WERI-Rb-1 (cell line): ENCODE results near the gene CPA4.

Source experiments
- DNase-seq: peaks from one replicate; pipeline ENCODE4 v3.0.0-alpha.2; 2020
- H3K27ac ChIP-seq: fragments of 250-450 bp; sonication (Bioruptor Pico); 2 replicates; pipeline ENCODE4 v1.5.1; 2020; ENCODE audit warnings: mild to moderate bottlenecking, moderate library complexity
- H3K27me3 ChIP-seq: fragments of 250-450 bp; sonication (Bioruptor Pico); 2 replicates; pipeline ENCODE4 v1.5.1; 2021; ENCODE audit warnings: mild to moderate bottlenecking, low read depth, moderate library complexity; ENCODE audit not compliant: insufficient read depth, severe bottlenecking
- H3K36me3 ChIP-seq: fragments of 250-450 bp; sonication (Bioruptor Pico); 2 replicates; pipeline ENCODE4 v1.5.1; 2020; ENCODE audit warnings: mild to moderate bottlenecking, moderate library complexity
- H3K4me3 ChIP-seq: 2 replicates; pipeline ENCODE4 v1.5.1; 2011; ENCODE audit warnings: low read depth, mild to moderate bottlenecking, control low read depth, low read length
- H3K9me3 ChIP-seq: fragments of 250-450 bp; sonication (Bioruptor Pico); 2 replicates; pipeline ENCODE4 v1.5.1; 2021; ENCODE audit warnings: mild to moderate bottlenecking, moderate library complexity; ENCODE audit not compliant: severe bottlenecking
- TF ChIP-seq, protein P1 (sequence below): IDR thresholded peaks from 2 replicates; pipeline ENCODE4 v1.5.1; 2011; ENCODE audit warnings: low read depth, mild to moderate bottlenecking, control low read depth, inconsistent platforms, low read length

Gene CPA4

DNA sequence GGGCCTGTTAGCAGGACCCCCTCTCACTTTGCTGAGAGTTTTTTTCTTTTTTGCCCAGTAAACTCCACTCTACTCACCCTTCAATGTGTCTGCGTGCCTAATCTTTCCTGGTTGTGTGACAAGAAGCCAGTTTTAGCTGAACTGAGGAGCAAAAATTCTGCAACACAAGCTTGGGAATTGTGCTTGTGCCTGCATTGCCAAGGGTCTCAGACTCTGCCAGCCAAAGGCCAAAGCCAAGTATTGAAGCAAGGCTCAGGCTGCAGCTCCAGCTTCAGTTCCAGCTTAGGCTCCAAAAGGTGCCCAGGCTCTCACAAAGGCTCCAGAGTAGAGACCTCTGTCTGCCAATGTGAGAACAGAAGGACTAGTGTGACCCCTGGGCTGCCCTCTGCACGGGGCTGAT, 30.5 kb upstream of the CPA4 start:
- H3K36me3 ChIP-seq, result no peaks in the 10 kb centered on the region

DNA sequence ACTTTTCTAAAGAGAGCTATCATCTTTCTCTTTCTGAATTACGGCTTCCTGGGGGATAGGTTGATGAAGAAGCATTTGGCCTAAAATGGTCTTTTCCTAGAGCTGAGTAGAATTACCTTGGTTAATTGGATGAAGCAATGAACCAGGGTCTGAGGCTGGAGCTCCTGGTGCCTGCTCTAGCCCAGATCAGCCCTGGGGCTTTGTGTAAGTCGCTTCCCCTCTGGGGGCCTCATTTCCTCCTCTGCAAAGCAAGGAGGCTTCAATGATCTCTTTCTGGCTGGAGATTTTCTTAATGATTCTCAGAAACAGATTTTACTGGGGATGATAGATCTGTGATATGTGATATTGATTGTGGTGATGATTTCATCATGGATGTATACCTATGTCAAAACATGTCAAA, 29.8 kb upstream of the CPA4 start:
- H3K27ac ChIP-seq, result no peak overlapping the region
- DNase-seq, result peak; percentile 37
- H3K4me3 ChIP-seq, result no peak overlapping the region
- no peaks in the 10 kb centered on the region for H3K36me3 ChIP-seq
- no peaks in the 10 kb centered on the region for H3K27me3 ChIP-seq
- TF ChIP-seq, protein P1, sequence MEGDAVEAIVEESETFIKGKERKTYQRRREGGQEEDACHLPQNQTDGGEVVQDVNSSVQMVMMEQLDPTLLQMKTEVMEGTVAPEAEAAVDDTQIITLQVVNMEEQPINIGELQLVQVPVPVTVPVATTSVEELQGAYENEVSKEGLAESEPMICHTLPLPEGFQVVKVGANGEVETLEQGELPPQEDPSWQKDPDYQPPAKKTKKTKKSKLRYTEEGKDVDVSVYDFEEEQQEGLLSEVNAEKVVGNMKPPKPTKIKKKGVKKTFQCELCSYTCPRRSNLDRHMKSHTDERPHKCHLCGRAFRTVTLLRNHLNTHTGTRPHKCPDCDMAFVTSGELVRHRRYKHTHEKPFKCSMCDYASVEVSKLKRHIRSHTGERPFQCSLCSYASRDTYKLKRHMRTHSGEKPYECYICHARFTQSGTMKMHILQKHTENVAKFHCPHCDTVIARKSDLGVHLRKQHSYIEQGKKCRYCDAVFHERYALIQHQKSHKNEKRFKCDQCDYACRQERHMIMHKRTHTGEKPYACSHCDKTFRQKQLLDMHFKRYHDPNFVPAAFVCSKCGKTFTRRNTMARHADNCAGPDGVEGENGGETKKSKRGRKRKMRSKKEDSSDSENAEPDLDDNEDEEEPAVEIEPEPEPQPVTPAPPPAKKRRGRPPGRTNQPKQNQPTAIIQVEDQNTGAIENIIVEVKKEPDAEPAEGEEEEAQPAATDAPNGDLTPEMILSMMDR, result no peak
- H3K9me3 ChIP-seq, result peaks cover 9% of the 10 kb centered on the region

More for the DNA sequence above, 30.5 kb upstream of the CPA4 start:
- no peaks in the 10 kb centered on the region for H3K27me3 ChIP-seq
- peaks cover 14% of the 10 kb centered on the region for H3K9me3 ChIP-seq
- no peak overlapping the region for H3K27ac ChIP-seq
- no peak overlapping the region for H3K4me3 ChIP-seq
- no peak for DNase-seq
- TF ChIP-seq, protein P1, result no peak

DNA sequence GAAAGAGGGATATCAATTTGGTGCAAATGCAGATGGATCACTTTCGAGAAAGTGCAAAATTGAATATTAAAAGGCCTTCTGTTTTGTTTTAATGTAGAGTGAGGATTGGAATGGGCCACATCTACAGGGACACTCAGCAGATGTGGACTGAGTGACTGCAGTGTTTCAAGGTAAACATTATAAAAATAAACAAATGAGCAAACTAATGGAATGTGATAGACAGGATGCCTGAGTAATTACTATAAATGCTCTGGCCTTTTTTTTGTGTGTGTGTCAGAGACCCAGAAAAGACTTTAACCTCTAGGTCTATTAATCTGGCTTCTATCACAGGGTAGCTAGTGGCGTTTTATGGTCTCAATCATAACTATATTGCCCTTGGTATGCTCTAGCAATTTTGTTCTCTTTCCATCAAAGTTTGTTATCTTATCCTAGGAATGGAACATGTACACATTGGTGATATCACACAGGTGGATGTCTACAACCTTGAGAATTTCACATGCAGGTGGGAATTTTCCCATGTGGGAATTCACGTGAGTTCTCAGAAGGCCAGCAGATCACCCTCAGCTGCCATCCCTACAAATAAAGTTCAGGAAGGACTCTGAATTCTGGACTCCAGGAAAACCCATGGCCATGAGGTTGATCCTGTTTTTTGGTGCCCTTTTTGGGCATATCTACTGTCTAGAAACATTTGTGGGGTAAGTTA, 26.6 kb upstream of the CPA4 start, which contains the start of gene CPA2:
Gene CPA2, plus strand, starts transcription at position 606 of the 703 bp plus-strand sequence. Its CDS starts 19 bp downstream, at position 625.
- Histone ChIP-seq H3K9me3 (peaks cover 2% of the 10 kb centered on the region), H3K27me3 (no peaks in the 10 kb centered on the region), H3K36me3 (no peaks in the 10 kb centered on the region), H3K27ac (no peak within 1 kb of the TSS), H3K4me3 (no peak within 1 kb of the TSS)
- no peak for DNase-seq
- TF ChIP-seq, protein P1, result no peak

DNA sequence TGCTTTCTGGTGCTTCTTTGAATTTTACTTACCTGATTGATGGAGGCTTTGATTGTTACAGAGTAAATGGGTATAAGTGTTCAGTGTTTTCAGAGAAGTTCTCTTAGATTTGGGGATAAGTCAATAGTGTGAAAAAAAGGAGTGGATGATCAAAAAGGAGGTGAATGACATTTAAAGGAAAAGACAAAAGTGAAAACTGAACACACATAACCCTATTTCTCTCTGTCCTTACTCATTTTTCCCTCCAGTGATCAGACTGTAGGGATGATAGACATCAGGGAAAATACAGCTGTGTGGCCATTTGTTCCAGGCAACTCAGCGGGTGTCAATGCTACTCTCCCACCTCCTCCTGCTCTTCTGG, 26.0 kb upstream of the CPA4 start:
- no peak for DNase-seq
- no peaks in the 10 kb centered on the region for H3K27me3 ChIP-seq
- no peak overlapping the region for H3K27ac ChIP-seq
- peaks cover 3% of the 10 kb centered on the region for H3K9me3 ChIP-seq
- TF ChIP-seq, protein P1, result no peak
- H3K4me3 ChIP-seq, result no peak overlapping the region
- H3K36me3 ChIP-seq, result no peaks in the 10 kb centered on the region

DNA sequence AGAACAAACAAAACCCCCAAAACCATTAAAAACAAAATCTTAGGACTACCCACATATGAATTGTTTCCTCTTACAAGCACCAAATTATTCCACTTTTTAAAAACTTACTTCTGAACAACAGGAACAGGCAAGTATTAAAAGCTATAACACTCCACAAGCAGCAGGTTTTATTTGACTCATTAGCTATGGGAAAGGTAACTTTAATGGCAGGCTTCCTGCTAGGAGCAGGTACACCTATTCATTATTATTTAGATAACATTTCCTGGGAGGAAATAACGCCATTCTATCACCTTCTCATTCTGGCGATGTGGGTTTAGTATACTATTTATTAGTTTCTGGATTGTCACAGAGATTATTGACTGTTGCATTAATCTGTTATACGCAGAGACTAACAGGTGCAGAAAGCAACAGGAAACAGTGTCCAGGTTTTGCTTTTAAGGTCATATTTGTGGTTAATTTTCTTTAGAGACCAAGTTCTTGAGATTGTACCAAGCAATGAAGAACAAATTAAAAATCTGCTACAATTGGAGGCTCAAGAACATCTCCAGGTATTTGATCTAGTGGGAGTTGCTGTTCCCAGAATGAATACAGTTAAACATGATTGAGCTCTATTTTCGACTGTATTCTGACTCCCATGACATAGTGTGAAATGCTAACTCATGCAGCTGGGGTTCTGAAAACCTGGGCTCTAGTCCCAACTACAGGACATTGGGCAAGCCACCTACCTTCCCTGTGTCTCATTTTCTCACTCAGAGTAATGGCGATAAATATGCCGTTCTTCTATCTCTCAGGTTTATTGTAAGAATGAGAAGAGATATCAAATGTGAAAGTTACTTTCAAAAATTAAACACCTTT, 24.3 kb upstream of the CPA4 start:
- H3K27me3 ChIP-seq, result no peaks in the 10 kb centered on the region
- peaks cover 5% of the 10 kb centered on the region for H3K9me3 ChIP-seq
- H3K27ac ChIP-seq, result no peak overlapping the region
- no peak for DNase-seq
- TF ChIP-seq, protein P1, result no peak
- H3K4me3 ChIP-seq, result no peak overlapping the region
- H3K36me3 ChIP-seq, result no peaks in the 10 kb centered on the region
